Keratinocyte (primary cell): Measurements from ENCODE around the gene CCDC92. TPM values are rescaled to one million over a fixed set of nuclear protein-coding genes. Genes with fewer than 3 reads are reported as not detected.

Experiments
- DNase-seq: peaks from one replicate; pipeline ENCODE4 v3.0.0-alpha.2; 2011; ENCODE audit warnings: low read depth, missing footprints, low spot score
- FAIRE-seq: peaks from 2 replicates; lab custom pipeline; 2011; peaks lifted over from hg19 to GRCh38; lab: Jason Lieb, UNC
- H2AFZ ChIP-seq: 2 replicates; pipeline ENCODE4 v1.6.0; 2012; ENCODE audit warnings: low read length, control low read depth, inconsistent platforms; ENCODE audit not compliant: control insufficient read depth
- H3K27ac ChIP-seq: 2 replicates; pipeline ENCODE4 v1.5.1; 2011; ENCODE audit warnings: low read length; ENCODE audit not compliant: control insufficient read depth, insufficient read depth
- H3K27me3 ChIP-seq: 3 replicates; pipeline ENCODE4 v1.6.0; 2011; ENCODE audit warnings: low read length; ENCODE audit not compliant: control insufficient read depth, insufficient read depth; ENCODE audit errors: extremely low read depth
- H3K36me3 ChIP-seq, 2 experiments: 2 replicates in 1 of 2; 3 replicates in 1 of 2; pipeline ENCODE4 v1.5.1; 2011; ENCODE audit warnings: low read length in 2 of 2, mild to moderate bottlenecking in 1 of 2; ENCODE audit not compliant: control insufficient read depth in 2 of 2, insufficient read depth in 2 of 2; ENCODE audit errors: extremely low read depth in 1 of 2
- H3K4me1 ChIP-seq: 3 replicates; pipeline ENCODE4 v1.5.1; 2011; ENCODE audit warnings: low read length; ENCODE audit not compliant: control insufficient read depth, insufficient read depth; ENCODE audit errors: extremely low read depth
- H3K4me2 ChIP-seq: 3 replicates; pipeline ENCODE4 v1.6.0; 2011; ENCODE audit warnings: low read depth, low read length; ENCODE audit not compliant: control insufficient read depth, insufficient read depth; ENCODE audit errors: extremely low read depth
- H3K4me3 ChIP-seq, 3 experiments: fragments of 200-600 bp in 1 of 3; sonication (generic) in 1 of 3; 2 replicates in 2 of 3; 3 replicates in 1 of 3; pipeline ENCODE4 v1.5.1; 2011 to 2016; ENCODE audit warnings: low read length in 3 of 3, mild to moderate bottlenecking in 3 of 3, control low read depth in 2 of 3, inconsistent platforms in 1 of 3, low read depth in 1 of 3, mixed read lengths in 1 of 3, mixed run types in 1 of 3, moderate library complexity in 1 of 3; ENCODE audit not compliant: control insufficient read depth in 2 of 3, insufficient read depth in 2 of 3; ENCODE audit errors: extremely low read depth in 1 of 3
- H3K79me2 ChIP-seq: 2 replicates; pipeline ENCODE4 v1.6.0; 2012; ENCODE audit warnings: low read length; ENCODE audit not compliant: control insufficient read depth, insufficient read depth
- H3K9ac ChIP-seq: 3 replicates; pipeline ENCODE4 v1.6.0; 2011; ENCODE audit warnings: low read length; ENCODE audit not compliant: control insufficient read depth, insufficient read depth; ENCODE audit errors: extremely low read depth
- H3K9me1 ChIP-seq: 3 replicates; pipeline ENCODE4 v1.6.0; 2011; ENCODE audit warnings: low read length; ENCODE audit not compliant: control insufficient read depth, insufficient read depth; ENCODE audit errors: extremely low read depth
- H3K9me3 ChIP-seq: 2 replicates; pipeline ENCODE4 v1.5.1; 2012; ENCODE audit warnings: low read depth, low read length; ENCODE audit not compliant: control insufficient read depth
- H4K20me1 ChIP-seq: 3 replicates; pipeline ENCODE4 v1.6.0; 2011; ENCODE audit warnings: low read length; ENCODE audit not compliant: control insufficient read depth, insufficient read depth; ENCODE audit errors: extremely low read depth
- CTCF ChIP-seq, 3 experiments: IDR thresholded peaks in 1 of 3; conservative IDR thresholded peaks in 1 of 3; optimal IDR thresholded peaks in 1 of 3; 2 replicates in 2 of 3; 3 replicates in 1 of 3; pipeline versions ENCODE3 to v1.5.1; 2011; ENCODE audit warnings: low read length in 3 of 3, mild to moderate bottlenecking in 3 of 3, moderate library complexity in 2 of 3, control low read depth in 1 of 3, inconsistent platforms in 1 of 3; ENCODE audit not compliant: insufficient read depth in 2 of 3; ENCODE audit errors: extremely low read depth in 1 of 3
- EZH2 ChIP-seq: IDR thresholded peaks from one replicate; pipeline ENCODE4 v1.6.1; 2012; ENCODE audit warnings: inconsistent platforms, mild to moderate bottlenecking, low read length, moderate library complexity
- dilution Hi-C: fragments of 300-500 bp; cut with MboI; formaldehyde crosslinking; loops from one replicate; pipeline ENCODE4 v1.7.0; 2020; ENCODE audit warnings: low sequenced_read_pairs; ENCODE audit not compliant: extremely low pct_ligation_motif_present
- polyA plus RNA-seq, 5 experiments: library from polyadenylated mRNA; depleted of rRNA in 3 of 5; stranded (reverse) in 3 of 5; stranded (forward) in 1 of 5; unstranded in 1 of 5; fragments of >200 nt; gene quantifications; 1 replicate in 1 of 5; 2 replicates in 3 of 5; 3 replicates in 1 of 5; pipeline versions ENCODE4 v1.2.1 to v1.2.3, GENCODE V29; 2011 to 2012; ENCODE audit warnings: missing spikeins in 2 of 5, low read depth in 1 of 5, low replicate concordance in 1 of 5

The CCDC92 gene
- polyA plus RNA-seq, 1 donor (not counting 4 experiments of a cell fraction or from before 2014, with no cell fraction given), result 8.3 TPM

GRCh38 chr12:124002021-124002644 is 29.5 kb upstream of the CCDC92 start:
- no peaks in the 10 kb centered on the region for H3K4me1 ChIP-seq
- no peaks in the 10 kb centered on the region for H3K79me2 ChIP-seq
- no peak overlapping the region for H3K9ac ChIP-seq
- dilution Hi-C loops, result no loop called here
- H4K20me1 ChIP-seq, result peaks cover 3% of the 10 kb centered on the region
- H3K36me3 ChIP-seq, result peaks cover 9 to 16% of the 10 kb centered on the region in 2 experiments
- no peak for TF ChIP-seq CTCF (optimal IDR thresholded peaks at IDR 0.05 in 1 of 3, IDR thresholded peaks at IDR 0.05 in 1 of 3, conservative IDR thresholded peaks at IDR 0.05 in 1 of 3; ENCODE audit: extremely low read depth in 1 of 3, insufficient read depth in 2 of 3, low read length in 3 of 3)
- no peak for TF ChIP-seq EZH2
- H3K9me1 ChIP-seq, result no peaks in the 10 kb centered on the region
- H3K4me3 ChIP-seq, result no peak overlapping the region
- no peak overlapping the region for H3K4me2 ChIP-seq
- H2AFZ ChIP-seq, result no peak overlapping the region
- H3K27ac ChIP-seq, result no peak overlapping the region
- FAIRE-seq (no peak), DNase-seq (no peak)
- no peaks in the 10 kb centered on the region for H3K9me3 ChIP-seq
- no peaks in the 10 kb centered on the region for H3K27me3 ChIP-seq

GRCh38 chr12:124001343-124001742 is 28.7 kb upstream of the CCDC92 start:
- no peak overlapping the region for H3K4me2 ChIP-seq
- peaks cover 3% of the 10 kb centered on the region for H3K79me2 ChIP-seq
- dilution Hi-C loops, result no loop called here
- TF ChIP-seq EZH2 (no peak), CTCF (optimal IDR thresholded peaks at IDR 0.05 in 1 of 3, IDR thresholded peaks at IDR 0.05 in 1 of 3, conservative IDR thresholded peaks at IDR 0.05 in 1 of 3; ENCODE audit: extremely low read depth in 1 of 3, insufficient read depth in 2 of 3, low read length in 3 of 3) (no peak)
- no peaks in the 10 kb centered on the region for H3K9me3 ChIP-seq
- peaks cover 3% of the 10 kb centered on the region for H4K20me1 ChIP-seq
- peaks cover 7 to 17% of the 10 kb centered on the region in 2 experiments for H3K36me3 ChIP-seq
- H3K4me1 ChIP-seq, result no peaks in the 10 kb centered on the region
- H3K27ac ChIP-seq, result no peak overlapping the region
- no peaks in the 10 kb centered on the region for H3K9me1 ChIP-seq
- DNase-seq (no peak), FAIRE-seq (no peak)
- H3K9ac ChIP-seq, result no peak overlapping the region
- H2AFZ ChIP-seq, result no peak overlapping the region
- H3K4me3 ChIP-seq, result no peak overlapping the region
- H3K27me3 ChIP-seq, result no peaks in the 10 kb centered on the region
